ENCODE data around the gene DCTD.

DNA sequence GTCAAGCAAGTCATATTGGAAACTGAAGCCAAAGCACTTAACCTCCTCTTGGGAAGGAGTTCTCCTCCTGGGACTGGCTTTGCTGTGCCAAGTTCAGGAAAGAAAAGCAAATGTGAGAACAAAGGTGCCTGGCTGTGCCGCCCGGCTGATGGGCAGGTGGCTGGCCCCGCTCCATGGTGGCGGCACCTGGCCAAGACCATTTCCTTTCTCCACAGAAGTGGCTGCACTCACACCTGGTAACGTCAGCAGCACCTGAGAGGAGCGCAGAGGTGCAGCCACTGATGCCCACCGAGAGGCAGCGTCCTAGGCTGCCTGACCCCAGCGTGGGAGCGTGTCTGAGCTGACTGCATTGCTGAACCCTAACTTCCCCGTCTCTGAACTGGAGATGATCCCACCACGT is 54.3 kb downstream of the DCTD start:
- TF ChIP-seq, protein P1, sequence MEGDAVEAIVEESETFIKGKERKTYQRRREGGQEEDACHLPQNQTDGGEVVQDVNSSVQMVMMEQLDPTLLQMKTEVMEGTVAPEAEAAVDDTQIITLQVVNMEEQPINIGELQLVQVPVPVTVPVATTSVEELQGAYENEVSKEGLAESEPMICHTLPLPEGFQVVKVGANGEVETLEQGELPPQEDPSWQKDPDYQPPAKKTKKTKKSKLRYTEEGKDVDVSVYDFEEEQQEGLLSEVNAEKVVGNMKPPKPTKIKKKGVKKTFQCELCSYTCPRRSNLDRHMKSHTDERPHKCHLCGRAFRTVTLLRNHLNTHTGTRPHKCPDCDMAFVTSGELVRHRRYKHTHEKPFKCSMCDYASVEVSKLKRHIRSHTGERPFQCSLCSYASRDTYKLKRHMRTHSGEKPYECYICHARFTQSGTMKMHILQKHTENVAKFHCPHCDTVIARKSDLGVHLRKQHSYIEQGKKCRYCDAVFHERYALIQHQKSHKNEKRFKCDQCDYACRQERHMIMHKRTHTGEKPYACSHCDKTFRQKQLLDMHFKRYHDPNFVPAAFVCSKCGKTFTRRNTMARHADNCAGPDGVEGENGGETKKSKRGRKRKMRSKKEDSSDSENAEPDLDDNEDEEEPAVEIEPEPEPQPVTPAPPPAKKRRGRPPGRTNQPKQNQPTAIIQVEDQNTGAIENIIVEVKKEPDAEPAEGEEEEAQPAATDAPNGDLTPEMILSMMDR (conservative IDR thresholded peaks at IDR 0.05), result no peak
- TF ChIP-seq ZFX (IDR thresholded peaks at IDR 0.05), result no peak

Data from C4-2B (cell line).